ENCODE measurements around the gene CRIP1.

DNA sequence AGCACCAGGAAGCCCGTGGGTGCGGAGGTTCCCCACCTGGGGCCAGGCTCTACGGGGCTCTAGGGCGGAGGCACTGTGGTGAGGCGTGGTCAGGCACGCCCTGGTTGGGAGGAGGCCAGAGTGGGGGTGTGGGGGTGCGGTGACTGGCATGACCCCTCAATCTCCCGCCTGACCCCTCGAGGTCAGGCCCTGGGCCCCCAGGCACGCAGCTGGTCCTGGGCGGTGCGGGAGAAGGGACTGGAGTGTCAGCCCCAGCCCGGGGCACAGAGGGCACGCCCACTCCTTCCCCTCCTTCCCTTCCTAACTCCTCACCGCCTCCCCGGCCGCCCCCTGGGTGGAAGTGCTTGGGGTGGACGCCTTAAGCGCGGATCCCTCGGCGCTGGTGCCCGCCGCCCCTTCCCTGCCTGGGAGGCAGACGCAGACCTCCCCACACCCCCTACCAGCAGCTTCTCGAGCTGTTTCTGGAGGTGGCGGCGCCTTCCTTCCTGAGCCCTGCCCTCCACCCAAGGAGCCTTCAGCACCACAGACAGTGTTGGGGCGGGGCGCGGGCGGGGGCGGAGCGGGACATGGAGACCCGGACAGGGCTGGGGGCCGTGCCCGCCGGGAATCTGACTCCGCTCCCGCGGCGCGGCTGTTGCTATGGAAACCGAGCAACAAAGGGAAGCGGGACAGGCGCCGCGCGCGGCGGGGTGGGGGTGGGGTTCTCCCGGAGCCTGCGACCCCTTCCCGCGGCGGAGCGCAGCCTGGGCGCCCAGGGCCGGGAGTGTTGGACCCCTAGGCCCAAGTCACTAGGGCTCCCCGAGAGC lies 12.8 kb upstream of the CRIP1 start:
- TF ChIP-seq POLR2AphosphoS5 (IDR thresholded peaks at IDR 0.05; ENCODE audit: borderline replicate concordance, low read depth, low read length) (peak; percentile 53; the same call in 1 of the 2 replicates), EZH2 (IDR thresholded peaks at IDR 0.05) (no peak)

Measured in SK-N-MC (cell line).